ENCODE measurements around the gene CDS2. TPM values are rescaled to one million over a fixed set of nuclear protein-coding genes. Genes with fewer than 3 reads are reported as not detected.

Gene CDS2
- total RNA-seq, 4 donors from 2014 or later = 12.3 to 16.9 (median 14.7) TPM

- TF ChIP-seq CTCF (IDR thresholded peaks at IDR 0.05) (no peak), POLR2A (IDR thresholded peaks at IDR 0.05) (no peak)
- H3K4me3 ChIP-seq (ENCODE audit: low read depth, poor library complexity, severe bottlenecking) = no peak overlapping the region
- intact Hi-C loops (cut with DNase I; ENCODE audit: low total_unique reads) = no loop called here
- WGBS, 2 donors = 85% methylated on average over 4 of the region's 4 CpGs
- peak in 1 of 2 donors; percentile 1 for DNase-seq (ENCODE audit: low spot score in 2 of 2)
Measured at GRCh38 chr20:5195655-5196054, 68.8 kb downstream of the CDS2 start.

DNA sequence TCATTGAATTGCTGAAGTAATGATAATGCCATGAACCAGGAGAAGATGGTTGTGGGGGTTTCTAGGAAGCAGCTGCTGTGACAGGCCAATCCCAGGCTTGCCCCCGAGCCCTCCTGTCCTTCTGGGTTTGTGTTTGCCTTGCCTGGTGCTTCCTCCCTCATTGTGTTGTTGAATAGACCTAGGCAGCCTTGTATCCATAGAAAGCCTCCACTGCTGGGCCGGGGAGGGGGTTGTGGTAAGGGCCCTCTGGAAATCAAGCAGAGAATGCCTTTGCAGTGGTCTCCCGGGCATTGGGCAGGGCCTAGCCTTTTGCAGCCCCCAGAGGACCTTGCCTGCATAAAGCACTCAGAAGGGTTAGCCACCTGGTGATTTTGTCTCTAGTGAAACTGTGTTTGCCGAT, 69.3 kb downstream of the CDS2 start:
- WGBS, 2 donors = 88 to 89% methylated on average over 4 of the region's 4 CpGs
- peak in 1 of 2 donors; percentile 56 for DNase-seq (ENCODE audit: low spot score in 2 of 2)
- H3K4me3 ChIP-seq (ENCODE audit: low read depth, poor library complexity, severe bottlenecking) = no peak overlapping the region
- intact Hi-C loops (cut with DNase I; ENCODE audit: low total_unique reads) = no loop called here
- TF ChIP-seq POLR2A (IDR thresholded peaks at IDR 0.05) = no peak
- no peak for TF ChIP-seq CTCF (IDR thresholded peaks at IDR 0.05)

GRCh38 chr20:5197270-5197827, 70.5 kb downstream of the CDS2 start:
- 80 to 82% methylated on average over 11 of the region's 11 CpGs for WGBS, 2 donors
- TF ChIP-seq POLR2A (IDR thresholded peaks at IDR 0.05) = no peak
- no peak for TF ChIP-seq CTCF (IDR thresholded peaks at IDR 0.05)
- peak in 1 of 2 donors; percentile 54 for DNase-seq (ENCODE audit: low spot score in 2 of 2)
- no peak overlapping the region for H3K4me3 ChIP-seq (ENCODE audit: low read depth, poor library complexity, severe bottlenecking)
- intact Hi-C loops (cut with DNase I; ENCODE audit: low total_unique reads) = no loop called here

DNA sequence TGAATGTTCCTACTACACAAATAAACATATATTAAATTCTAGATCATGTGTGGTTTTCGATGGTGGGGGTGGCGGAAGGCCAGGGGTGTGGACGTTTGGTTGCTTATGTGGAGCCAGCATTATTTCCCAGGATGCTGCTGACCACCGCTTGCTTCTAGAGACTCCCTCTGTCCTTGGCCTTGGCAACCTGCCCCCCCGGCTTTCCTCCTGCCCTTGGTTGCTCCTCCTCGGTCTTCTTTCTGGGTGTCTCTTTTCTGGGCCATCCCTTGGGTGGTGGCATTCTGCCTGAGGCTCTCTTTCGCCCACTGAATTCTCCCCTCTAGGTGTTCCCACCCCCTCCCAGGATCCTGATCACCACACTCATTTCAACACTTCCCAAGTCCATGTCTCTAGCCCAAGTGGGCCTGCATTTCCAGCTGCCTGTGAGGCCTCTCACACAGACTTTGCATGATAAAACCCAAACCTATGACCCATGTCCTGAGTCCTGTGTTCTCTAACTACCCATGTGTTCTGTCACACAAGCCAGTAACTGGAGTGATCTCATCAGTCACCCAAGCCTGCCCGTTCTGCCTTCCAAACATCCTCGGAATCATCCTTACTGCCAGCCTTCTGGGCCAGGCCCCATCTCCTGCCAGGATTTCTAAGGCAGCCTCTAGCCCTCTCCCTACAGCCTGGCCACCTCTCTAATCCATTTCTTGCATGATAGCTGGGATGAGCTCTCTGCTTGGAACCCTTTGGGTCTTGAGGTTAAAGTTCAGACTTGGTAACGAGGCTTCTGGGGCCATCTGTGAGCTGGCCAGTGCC, 71.2 kb downstream of the CDS2 start:
- WGBS, 2 donors = 75 to 79% methylated on average over 10 of the region's 10 CpGs
- TF ChIP-seq CTCF (IDR thresholded peaks at IDR 0.05) = no peak
- no peak for TF ChIP-seq POLR2A (IDR thresholded peaks at IDR 0.05)
- intact Hi-C loops (cut with DNase I; ENCODE audit: low total_unique reads) = no loop called here
- H3K4me3 ChIP-seq (ENCODE audit: low read depth, poor library complexity, severe bottlenecking) = no peak overlapping the region
- DNase-seq (ENCODE audit: low spot score in 2 of 2) = peak in 1 of 2 donors; percentile 78

- 87% methylated on average over 8 of the region's 8 CpGs for WGBS, 2 donors
- peak in 1 of 2 donors; percentile 49 for DNase-seq (ENCODE audit: low spot score in 2 of 2)
- intact Hi-C loops (cut with DNase I; ENCODE audit: low total_unique reads) = no loop called here
- H3K4me3 ChIP-seq (ENCODE audit: low read depth, poor library complexity, severe bottlenecking) = no peak overlapping the region
- TF ChIP-seq POLR2A (IDR thresholded peaks at IDR 0.05) (no peak), CTCF (IDR thresholded peaks at IDR 0.05) (no peak)
Measured at GRCh38 chr20:5198651-5198924, 71.8 kb downstream of the CDS2 start.

All from lower leg skin (tissue), 4 donors.